Thoracic aorta (tissue), 2 donors: Measurements from ENCODE around the gene PAIP1. TPM values are rescaled to one million over a fixed set of nuclear protein-coding genes. Genes with fewer than 3 reads are reported as not detected.
A peak's percentile ranks its signal among the peaks of the same experiment; 100 is the strongest.
"Not testable (repeated sequence)": the region's sequence is repeated elsewhere in the genome, so short reads cannot be mapped to it uniquely, and the experiment has no call there.

Experiments used
- ATAC-seq: fragments of 150-250 bp; one replicate; pipeline ENCODE4 v1.8.0; 2017; ENCODE audit warnings: low read depth; ENCODE audit not compliant: insufficient number of reproducible peaks, low FRiP score
- DNase-seq: peaks from one replicate; pipeline ENCODE4 v3.0.0-alpha.2; 2020; ENCODE audit warnings: low spot score
- H3K27ac ChIP-seq, 2 donors: fragments of 200-600 bp; sonication (generic); 1 replicate in 1 of 2; 2 replicates in 1 of 2; pipeline ENCODE4 v1.5.1; 2016; ENCODE audit warnings: mild to moderate bottlenecking in 2 of 2, moderate library complexity in 2 of 2
- H3K27me3 ChIP-seq: fragments of 200-600 bp; sonication (generic); replicated peaks from 2 replicates; pipeline ENCODE4 v1.6.0; 2016; ENCODE audit warnings: mild to moderate bottlenecking; ENCODE audit not compliant: insufficient read depth
- H3K36me3 ChIP-seq: fragments of 200-600 bp; sonication (generic); one replicate; pipeline ENCODE4 v1.5.1; 2016
- H3K4me1 ChIP-seq, 2 donors: fragments of 200-600 bp; sonication (generic); 1 replicate in 1 of 2; 2 replicates in 1 of 2; pipeline versions ENCODE4 v1.5.1 to v1.6.0; 2016; ENCODE audit warnings: low read depth in 2 of 2, mild to moderate bottlenecking in 1 of 2; ENCODE audit not compliant: control insufficient read depth in 1 of 2
- H3K4me3 ChIP-seq: fragments of 200-600 bp; sonication (generic); 2 replicates; pipeline ENCODE4 v1.5.1; 2016; ENCODE audit warnings: mild to moderate bottlenecking
- H3K9me3 ChIP-seq: fragments of 200-600 bp; sonication (generic); 2 replicates; pipeline ENCODE4 v1.5.1; 2016
- total RNA-seq, 2 donors: library from RNA; depleted of rRNA; stranded (reverse); fragments of >200 nt; gene quantifications; one replicate each; pipeline versions ENCODE4 v1.1.0 to v1.2.3, GENCODE V29; 2016
- TF ChIP-seq, protein P1 (sequence below): fragments of 200-600 bp; sonication (generic); IDR thresholded peaks from one replicate; pipeline ENCODE4 v1.5.1; 2019; ENCODE audit warnings: antibody characterized with exemption

PAIP1 gene
- total RNA-seq, 2 donors from 2014 or later, result 74.1 to 81.6 TPM

DNA sequence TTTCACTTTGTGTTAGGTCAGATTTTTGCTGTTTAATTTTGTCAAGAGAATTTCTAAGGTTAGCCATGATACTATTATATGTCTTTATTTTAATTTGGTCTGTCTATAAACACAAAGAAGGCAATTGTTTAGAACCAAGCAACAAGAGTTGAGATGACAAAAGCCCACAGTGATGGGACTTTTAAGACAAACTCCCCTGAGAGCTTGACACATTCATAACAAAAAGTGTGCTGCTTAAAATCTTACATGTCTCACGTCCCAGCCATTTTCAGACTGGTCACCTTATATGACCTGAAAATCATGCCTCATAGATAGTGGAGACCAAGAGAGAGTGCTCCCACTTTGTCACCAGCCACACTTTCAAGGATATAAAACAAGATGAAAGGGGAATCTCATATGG is 24.5 kb upstream of the PAIP1 start:
- no peak for ATAC-seq
- no peak overlapping the region for H3K4me3 ChIP-seq
- H3K9me3 ChIP-seq, result no peaks in the 10 kb centered on the region
- no peak overlapping the region for H3K27ac ChIP-seq
- no peaks in the 10 kb centered on the region for H3K4me1 ChIP-seq
- TF ChIP-seq, protein P1, sequence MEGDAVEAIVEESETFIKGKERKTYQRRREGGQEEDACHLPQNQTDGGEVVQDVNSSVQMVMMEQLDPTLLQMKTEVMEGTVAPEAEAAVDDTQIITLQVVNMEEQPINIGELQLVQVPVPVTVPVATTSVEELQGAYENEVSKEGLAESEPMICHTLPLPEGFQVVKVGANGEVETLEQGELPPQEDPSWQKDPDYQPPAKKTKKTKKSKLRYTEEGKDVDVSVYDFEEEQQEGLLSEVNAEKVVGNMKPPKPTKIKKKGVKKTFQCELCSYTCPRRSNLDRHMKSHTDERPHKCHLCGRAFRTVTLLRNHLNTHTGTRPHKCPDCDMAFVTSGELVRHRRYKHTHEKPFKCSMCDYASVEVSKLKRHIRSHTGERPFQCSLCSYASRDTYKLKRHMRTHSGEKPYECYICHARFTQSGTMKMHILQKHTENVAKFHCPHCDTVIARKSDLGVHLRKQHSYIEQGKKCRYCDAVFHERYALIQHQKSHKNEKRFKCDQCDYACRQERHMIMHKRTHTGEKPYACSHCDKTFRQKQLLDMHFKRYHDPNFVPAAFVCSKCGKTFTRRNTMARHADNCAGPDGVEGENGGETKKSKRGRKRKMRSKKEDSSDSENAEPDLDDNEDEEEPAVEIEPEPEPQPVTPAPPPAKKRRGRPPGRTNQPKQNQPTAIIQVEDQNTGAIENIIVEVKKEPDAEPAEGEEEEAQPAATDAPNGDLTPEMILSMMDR, result no peak
- DNase-seq, result no peak
- H3K27me3 ChIP-seq, result no peaks in the 10 kb centered on the region
- H3K36me3 ChIP-seq, result no peaks in the 10 kb centered on the region

DNA sequence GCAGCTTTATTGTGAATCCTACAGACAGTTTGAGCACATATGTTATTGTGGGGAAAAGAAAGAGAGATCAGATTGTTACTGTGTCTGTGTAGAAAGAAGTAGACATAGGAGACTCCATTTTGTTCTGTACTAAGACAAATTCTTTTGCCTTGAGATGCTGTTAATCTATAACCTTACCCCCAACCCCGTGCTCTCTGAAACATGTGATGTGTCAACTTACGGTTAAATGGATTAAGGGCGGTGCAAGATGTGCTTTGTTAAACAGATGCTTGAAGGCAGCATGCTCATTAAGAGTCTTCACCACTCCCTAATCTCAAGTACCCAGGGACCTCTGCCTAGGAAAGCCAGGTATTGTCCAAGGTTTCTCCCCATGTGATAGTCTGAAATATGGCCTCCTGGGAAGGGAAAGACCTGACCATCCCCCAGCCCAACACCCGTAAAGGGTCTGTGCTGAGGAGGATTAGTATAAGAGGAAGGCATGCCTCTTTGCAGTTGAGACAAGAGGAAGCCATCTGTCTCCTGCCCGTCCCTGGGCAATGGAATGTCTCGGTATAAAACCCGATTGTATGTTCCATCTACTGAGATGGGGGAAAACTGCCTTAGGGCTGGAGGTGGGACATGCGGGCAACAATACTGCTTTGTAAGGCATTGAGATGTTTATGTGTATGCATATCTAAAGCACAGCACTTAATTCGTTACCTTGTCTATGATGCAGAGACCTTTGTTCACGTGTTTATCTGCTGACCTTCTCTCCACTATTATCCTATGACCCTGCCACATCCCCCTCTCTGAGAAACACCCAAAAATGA is 23.7 kb upstream of the PAIP1 start:
- H3K27ac ChIP-seq, H3K27me3 ChIP-seq, H3K4me1 ChIP-seq, ATAC-seq, DNase-seq, H3K9me3 ChIP-seq, H3K4me3 ChIP-seq, H3K36me3 ChIP-seq: not testable (repeated sequence)

DNA sequence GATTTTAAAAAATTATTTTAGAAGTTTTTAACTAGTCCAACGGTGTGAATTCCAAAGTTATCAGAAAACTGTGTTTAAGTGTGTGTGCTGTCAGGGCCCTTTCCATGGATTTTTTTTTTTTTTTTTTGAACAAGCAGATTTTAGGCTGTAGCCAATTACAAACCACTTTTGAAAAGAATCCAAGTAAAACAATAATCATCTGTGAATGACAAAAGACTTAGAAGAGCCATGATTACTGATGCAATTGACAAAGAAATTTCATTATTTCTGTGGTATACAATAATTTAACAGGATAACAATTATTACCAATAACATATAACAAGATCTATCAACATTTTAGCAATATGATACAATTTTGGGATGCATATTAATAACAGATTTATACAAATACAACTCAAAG is 16.2 kb upstream of the PAIP1 start:
- peak overlapping the region; percentile 47 to 67 for H3K27ac ChIP-seq
- ATAC-seq, result no peak

GRCh38 chr5:43572357-43572756 is 15.5 kb upstream of the PAIP1 start:
- H3K4me3 ChIP-seq, result peak overlapping the region; percentile 64
- H3K36me3 ChIP-seq, result no peaks in the 10 kb centered on the region
- H3K4me1 ChIP-seq, result peaks cover 14 to 24% of the 10 kb centered on the region in 2 donors
- TF ChIP-seq, protein P1, result no peak
- no peaks in the 10 kb centered on the region for H3K27me3 ChIP-seq
- H3K27ac ChIP-seq, result peak overlapping the region; percentile 47 to 67
- no peaks in the 10 kb centered on the region for H3K9me3 ChIP-seq
- ATAC-seq (no peak), DNase-seq (no peak)

More for the DNA sequence above, 16.2 kb upstream of the PAIP1 start:
- Histone ChIP-seq H3K4me1 (peaks cover 14 to 24% of the 10 kb centered on the region in 2 donors), H3K4me3 (no peak overlapping the region), H3K27me3 (no peaks in the 10 kb centered on the region), H3K9me3 (no peaks in the 10 kb centered on the region), H3K36me3 (no peaks in the 10 kb centered on the region)
- TF ChIP-seq, protein P1, result no peak
- no peak for DNase-seq

GRCh38 chr5:43571237-43571636 is 14.4 kb upstream of the PAIP1 start:
- no peak for DNase-seq
- H3K9me3 ChIP-seq, result no peaks in the 10 kb centered on the region
- peaks cover 14 to 24% of the 10 kb centered on the region in 2 donors for H3K4me1 ChIP-seq
- no peaks in the 10 kb centered on the region for H3K36me3 ChIP-seq
- ATAC-seq, result no peak
- H3K27me3 ChIP-seq, result no peaks in the 10 kb centered on the region
- TF ChIP-seq, protein P1, result no peak
- H3K4me3 ChIP-seq, result peak overlapping the region; percentile 64
- peak overlapping the region; percentile 47 to 67 for H3K27ac ChIP-seq
